ENCODE measurements around the gene GRPEL2. TPM values are rescaled to one million over a fixed set of nuclear protein-coding genes. Genes with fewer than 3 reads are reported as not detected.
"Not testable (repeated sequence)": the region's sequence is repeated elsewhere in the genome, so short reads cannot be mapped to it uniquely, and the experiment has no call there.

The GRPEL2 gene
- total RNA-seq, 2 experiments from 2014 or later, result 55.3 to 56.4 TPM

- no peak for DNase-seq
These were observed 40.9 kb downstream of the GRPEL2 start for GRCh38 chr5:149386166-149386565.

GRCh38 chr5:149387081-149387631 lies 41.9 kb downstream of the GRPEL2 start:
- no peaks in the 10 kb centered on the region for H3K27me3 Mint-ChIP-seq
- no peaks in the 10 kb centered on the region for H3K4me1 Mint-ChIP-seq
- no peak overlapping the region for H3K4me3 Mint-ChIP-seq
- H3K36me3 Mint-ChIP-seq, result no peaks in the 10 kb centered on the region
- H3K27ac Mint-ChIP-seq, result no peak overlapping the region
- H3K9me3 Mint-ChIP-seq, result no peaks in the 10 kb centered on the region
- no peak for DNase-seq

More at GRCh38 chr5:149386166-149386565, 40.9 kb downstream of the GRPEL2 start:
- H3K4me1 Mint-ChIP-seq, result peaks cover 4% of the 10 kb centered on the region
- no peaks in the 10 kb centered on the region for H3K9me3 Mint-ChIP-seq
- peaks cover 4% of the 10 kb centered on the region for H3K27me3 Mint-ChIP-seq
- H3K27ac Mint-ChIP-seq, result no peak overlapping the region
- H3K36me3 Mint-ChIP-seq, result no peaks in the 10 kb centered on the region
- no peak overlapping the region for H3K4me3 Mint-ChIP-seq

- H3K9me3 Mint-ChIP-seq, result no peaks in the 10 kb centered on the region
- no peaks in the 10 kb centered on the region for H3K4me1 Mint-ChIP-seq
These were observed 42.7 kb downstream of the GRPEL2 start for GRCh38 chr5:149387982-149388381.

GRCh38 chr5:149388498-149389190 lies 43.3 kb downstream of the GRPEL2 start:
- no peaks in the 10 kb centered on the region for H3K27me3 Mint-ChIP-seq
- H3K9me3 Mint-ChIP-seq, result no peaks in the 10 kb centered on the region
- no peaks in the 10 kb centered on the region for H3K36me3 Mint-ChIP-seq
- H3K27ac Mint-ChIP-seq, result no peak overlapping the region
- H3K4me1 Mint-ChIP-seq, result no peaks in the 10 kb centered on the region
- H3K4me3 Mint-ChIP-seq, result no peak overlapping the region
- DNase-seq, result no peak

More at GRCh38 chr5:149387982-149388381, 42.7 kb downstream of the GRPEL2 start:
- DNase-seq, result no peak
- H3K36me3 Mint-ChIP-seq, result no peaks in the 10 kb centered on the region
- no peaks in the 10 kb centered on the region for H3K27me3 Mint-ChIP-seq
- H3K4me3 Mint-ChIP-seq, result no peak overlapping the region
- no peak overlapping the region for H3K27ac Mint-ChIP-seq

GRCh38 chr5:149389552-149390495 lies 44.5 kb downstream of the GRPEL2 start:
- Mint-ChIP-seq H3K36me3 (no peaks in the 10 kb centered on the region), H3K27me3 (no peaks in the 10 kb centered on the region), H3K9me3 (no peaks in the 10 kb centered on the region), H3K4me3 (no peak overlapping the region), H3K4me1 (no peaks in the 10 kb centered on the region), H3K27ac (no peak overlapping the region)
- DNase-seq, result no peak

GRCh38 chr5:149391076-149391475 lies 45.8 kb downstream of the GRPEL2 start:
- not testable (repeated sequence) for H3K4me3 Mint-ChIP-seq, DNase-seq, H3K27ac Mint-ChIP-seq, H3K4me1 Mint-ChIP-seq, H3K9me3 Mint-ChIP-seq, H3K36me3 Mint-ChIP-seq, H3K27me3 Mint-ChIP-seq

- Mint-ChIP-seq H3K9me3 (no peaks in the 10 kb centered on the region), H3K36me3 (no peaks in the 10 kb centered on the region), H3K4me3 (no peak overlapping the region), H3K27ac (no peak overlapping the region), H3K4me1 (no peaks in the 10 kb centered on the region), H3K27me3 (no peaks in the 10 kb centered on the region)
- no peak for DNase-seq
These were observed 46.2 kb downstream of the GRPEL2 start for GRCh38 chr5:149391524-149391923.

GRCh38 chr5:149392718-149393117 lies 47.4 kb downstream of the GRPEL2 start:
- no peak for DNase-seq
- H3K27me3 Mint-ChIP-seq, result no peaks in the 10 kb centered on the region
- H3K27ac Mint-ChIP-seq, result no peak overlapping the region
- H3K36me3 Mint-ChIP-seq, result no peaks in the 10 kb centered on the region
- H3K4me3 Mint-ChIP-seq, result no peak overlapping the region
- no peaks in the 10 kb centered on the region for H3K9me3 Mint-ChIP-seq
- no peaks in the 10 kb centered on the region for H3K4me1 Mint-ChIP-seq

GRCh38 chr5:149394996-149395395 lies 49.7 kb downstream of the GRPEL2 start:
- H3K27ac Mint-ChIP-seq, DNase-seq, H3K4me1 Mint-ChIP-seq, H3K27me3 Mint-ChIP-seq, H3K36me3 Mint-ChIP-seq, H3K9me3 Mint-ChIP-seq, H3K4me3 Mint-ChIP-seq: not testable (repeated sequence)

GRCh38 chr5:149397530-149397929 lies 52.2 kb downstream of the GRPEL2 start:
- no peaks in the 10 kb centered on the region for H3K36me3 Mint-ChIP-seq
- H3K27ac Mint-ChIP-seq, result no peak overlapping the region
- no peaks in the 10 kb centered on the region for H3K9me3 Mint-ChIP-seq
- H3K4me3 Mint-ChIP-seq, result no peak overlapping the region
- no peaks in the 10 kb centered on the region for H3K4me1 Mint-ChIP-seq
- no peaks in the 10 kb centered on the region for H3K27me3 Mint-ChIP-seq
- DNase-seq, result no peak

- H3K4me3 Mint-ChIP-seq, H3K9me3 Mint-ChIP-seq, H3K4me1 Mint-ChIP-seq, H3K27me3 Mint-ChIP-seq, H3K27ac Mint-ChIP-seq, DNase-seq, H3K36me3 Mint-ChIP-seq: not testable (repeated sequence)
These were observed 53.5 kb downstream of the GRPEL2 start for GRCh38 chr5:149398747-149399266.

- H3K9me3 Mint-ChIP-seq, result no peaks in the 10 kb centered on the region
- DNase-seq, result no peak
- H3K4me1 Mint-ChIP-seq, result no peaks in the 10 kb centered on the region
- H3K27me3 Mint-ChIP-seq, result no peaks in the 10 kb centered on the region
- no peak overlapping the region for H3K27ac Mint-ChIP-seq
- H3K4me3 Mint-ChIP-seq, result no peak overlapping the region
- H3K36me3 Mint-ChIP-seq, result no peaks in the 10 kb centered on the region
These were observed 54.5 kb downstream of the GRPEL2 start for GRCh38 chr5:149399775-149400174.

- no peaks in the 10 kb centered on the region for H3K27me3 Mint-ChIP-seq
- no peak overlapping the region for H3K27ac Mint-ChIP-seq
- no peaks in the 10 kb centered on the region for H3K4me1 Mint-ChIP-seq
- H3K9me3 Mint-ChIP-seq, result no peaks in the 10 kb centered on the region
- no peak for DNase-seq
- no peak overlapping the region for H3K4me3 Mint-ChIP-seq
- no peaks in the 10 kb centered on the region for H3K36me3 Mint-ChIP-seq
These were observed 55.0 kb downstream of the GRPEL2 start for GRCh38 chr5:149400304-149400703.

GRCh38 chr5:149401051-149401450 lies 55.8 kb downstream of the GRPEL2 start:
- Mint-ChIP-seq H3K9me3 (no peaks in the 10 kb centered on the region), H3K4me3 (no peak overlapping the region), H3K27me3 (no peaks in the 10 kb centered on the region), H3K27ac (no peak overlapping the region), H3K36me3 (no peaks in the 10 kb centered on the region), H3K4me1 (no peaks in the 10 kb centered on the region)
- no peak for DNase-seq

GRCh38 chr5:149402291-149402690 lies 57.0 kb downstream of the GRPEL2 start:
- no peak overlapping the region for H3K4me3 Mint-ChIP-seq
- no peaks in the 10 kb centered on the region for H3K9me3 Mint-ChIP-seq
- no peaks in the 10 kb centered on the region for H3K4me1 Mint-ChIP-seq
- no peaks in the 10 kb centered on the region for H3K27me3 Mint-ChIP-seq
- DNase-seq, result no peak
- H3K36me3 Mint-ChIP-seq, result no peaks in the 10 kb centered on the region
- H3K27ac Mint-ChIP-seq, result no peak overlapping the region

Measured in activated naive CD8-positive, alpha-beta T cell treated with anti-CD3 and anti-CD28 coated beads for 36 hours (primary cell).